HG03439 (cell line): Measurements from ENCODE around the gene LDLRAD2.
"Not testable (repeated sequence)": the region's sequence is repeated elsewhere in the genome, so short reads cannot be mapped to it uniquely, and the experiment has no call there.

Experiments used
- ATAC-seq: cut with Tn5 transposase; IDR thresholded peaks from one replicate; pipeline ENCODE4 v1.9.1; 2021; ENCODE audit warnings: mild to moderate bottlenecking, moderate library complexity; ENCODE audit not compliant: unreplicated experiment

LDLRAD2 gene, protein sequence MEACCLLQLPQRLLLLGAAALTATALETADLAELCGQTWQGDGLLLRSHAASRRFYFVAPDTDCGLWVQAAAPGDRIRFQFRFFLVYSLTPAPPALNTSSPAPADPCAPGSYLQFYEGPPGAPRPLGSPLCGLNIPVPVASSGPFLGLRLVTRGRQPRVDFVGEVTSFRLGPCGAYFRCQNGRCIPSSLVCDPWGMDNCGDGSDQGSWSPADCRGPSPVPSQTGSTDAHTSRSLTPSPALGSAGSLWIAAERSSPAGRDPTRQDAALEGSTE

DNA sequence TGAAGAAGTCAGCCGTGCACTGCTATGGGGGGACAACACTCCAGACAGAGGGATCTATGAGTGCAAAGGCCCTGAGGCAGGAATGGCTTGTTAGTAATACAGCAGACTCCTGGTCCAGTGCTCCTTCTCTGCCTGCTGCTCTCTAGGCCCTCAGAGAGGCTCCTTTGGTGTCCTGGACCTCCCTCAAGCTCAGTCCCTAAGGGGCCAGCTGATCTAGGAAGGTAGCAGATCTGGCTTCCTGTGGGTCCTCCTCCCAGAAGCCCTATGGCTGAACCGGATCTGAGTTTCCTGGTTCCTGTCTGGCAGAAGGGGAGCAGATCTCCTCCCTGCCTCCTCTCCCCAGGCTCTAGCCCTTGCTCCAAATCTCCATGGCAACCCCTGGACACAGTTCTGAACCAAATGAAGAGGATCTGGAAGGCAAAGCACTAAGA is at the start of gene LDLRAD2:
LDLRAD2 (plus strand) TSS at position 391 of the 431 bp plus-strand sequence. CDS start 187 bp downstream, outside the sequence.
- no peak for ATAC-seq

DNA sequence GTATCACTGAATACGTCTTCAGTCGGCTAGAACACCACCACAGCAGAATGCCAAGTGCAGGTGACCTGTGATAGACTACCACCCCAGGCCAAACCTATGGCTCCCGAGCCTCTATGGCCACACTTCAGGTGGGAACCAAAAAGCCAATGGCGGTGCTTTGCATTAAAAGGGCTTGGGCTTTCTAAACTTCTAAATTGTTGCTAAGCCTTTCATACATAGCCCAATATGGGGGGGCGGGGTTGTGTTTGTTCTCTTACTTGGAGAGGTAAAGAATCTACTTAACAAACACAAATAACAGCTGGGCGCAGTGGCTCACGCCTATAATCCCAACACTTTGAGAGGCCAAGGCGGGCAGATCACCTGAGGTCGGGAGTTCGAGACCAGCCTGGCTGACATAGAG is 48.8 kb upstream of the LDLRAD2 start:
- ATAC-seq = no peak

DNA sequence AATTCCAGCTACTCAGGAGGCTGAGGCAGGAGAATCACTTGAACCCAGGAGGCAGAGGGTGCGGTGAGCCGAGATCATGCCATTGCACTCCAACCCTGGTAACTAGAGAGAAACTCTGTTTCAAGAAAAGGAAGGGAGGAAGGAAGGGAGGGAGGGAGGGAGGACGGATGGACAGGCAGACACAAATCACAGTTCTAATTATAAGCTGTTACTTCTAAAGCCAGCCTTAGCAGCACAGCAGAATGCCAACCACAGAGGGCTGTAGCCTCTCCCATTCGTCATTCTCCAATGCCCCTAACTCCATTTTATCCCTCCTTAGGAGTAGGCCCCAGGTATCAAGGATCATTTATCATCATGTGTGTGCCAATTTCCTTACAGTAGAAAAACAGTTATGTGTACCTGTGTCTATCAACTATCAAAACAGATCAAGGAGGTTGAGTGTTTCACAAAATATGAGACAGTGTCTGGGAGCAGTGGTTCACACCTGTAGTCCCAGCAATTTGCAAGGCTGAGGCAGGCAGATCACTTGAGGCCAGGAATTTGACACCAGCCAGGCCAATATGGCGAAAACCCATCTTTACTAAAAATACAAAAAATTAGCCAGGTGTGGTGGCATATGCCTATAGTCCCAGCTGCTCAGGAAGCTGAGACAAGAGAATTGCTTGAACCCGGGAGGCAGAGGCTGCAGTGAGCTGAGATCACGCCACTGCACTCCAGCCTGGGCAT is 48.2 kb upstream of the LDLRAD2 start:
- ATAC-seq = no peak

DNA sequence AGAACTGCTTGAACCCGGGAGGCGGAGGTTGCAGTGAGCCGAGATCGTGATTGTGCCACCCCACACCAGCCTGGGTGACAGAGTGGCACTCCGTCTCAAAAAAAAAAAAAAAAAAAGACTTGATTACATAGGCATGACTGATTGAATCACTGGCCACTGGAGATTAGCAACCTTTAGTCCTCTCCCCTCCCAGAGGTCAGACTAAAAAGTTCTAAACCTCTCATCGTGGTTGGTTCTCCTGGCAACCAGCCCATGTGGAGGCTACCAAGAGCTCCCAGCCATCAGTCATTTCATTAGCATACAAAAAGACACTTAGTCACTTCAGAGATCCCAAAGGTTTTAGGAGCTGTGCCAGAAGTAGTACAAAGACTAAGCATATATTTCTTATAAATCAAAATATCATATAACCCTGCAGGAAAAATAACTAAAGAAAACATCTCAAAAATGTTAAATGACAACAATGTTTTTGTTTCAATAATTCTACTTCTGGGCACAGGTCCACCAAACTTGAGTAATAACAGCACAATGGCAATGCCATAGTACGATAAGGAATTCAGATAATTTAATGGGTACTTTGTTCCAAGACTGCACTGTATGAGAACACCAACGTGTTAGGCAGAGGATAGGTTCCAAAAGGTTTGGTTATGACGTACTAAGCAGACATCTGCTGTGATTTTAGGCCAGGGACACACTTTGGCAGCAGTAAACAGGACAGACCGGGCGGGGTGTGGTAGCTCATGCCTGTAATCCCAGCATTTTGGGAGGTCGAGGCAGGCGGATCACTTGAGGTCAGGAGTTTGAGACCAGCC is 47.2 kb upstream of the LDLRAD2 start:
- ATAC-seq = no peak

DNA sequence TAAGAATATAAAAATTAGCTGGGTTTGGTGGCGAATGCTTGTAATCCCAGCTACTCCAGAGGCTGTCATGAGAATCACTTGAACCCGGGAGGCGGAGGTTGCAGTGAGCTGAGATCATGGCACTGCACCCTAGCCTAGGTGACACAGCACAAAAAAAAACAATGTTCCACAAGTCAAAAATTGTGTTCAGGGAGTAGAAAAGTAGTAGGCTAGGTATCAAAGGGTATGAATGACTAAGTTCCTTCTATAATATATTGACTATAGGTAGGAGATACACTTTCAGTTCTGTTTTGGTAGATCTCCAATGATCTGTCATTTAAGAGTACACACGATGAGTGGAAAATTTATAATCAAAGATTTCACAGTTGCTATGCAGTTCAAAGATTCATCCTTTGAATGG is 45.9 kb upstream of the LDLRAD2 start:
- ATAC-seq = no peak

DNA sequence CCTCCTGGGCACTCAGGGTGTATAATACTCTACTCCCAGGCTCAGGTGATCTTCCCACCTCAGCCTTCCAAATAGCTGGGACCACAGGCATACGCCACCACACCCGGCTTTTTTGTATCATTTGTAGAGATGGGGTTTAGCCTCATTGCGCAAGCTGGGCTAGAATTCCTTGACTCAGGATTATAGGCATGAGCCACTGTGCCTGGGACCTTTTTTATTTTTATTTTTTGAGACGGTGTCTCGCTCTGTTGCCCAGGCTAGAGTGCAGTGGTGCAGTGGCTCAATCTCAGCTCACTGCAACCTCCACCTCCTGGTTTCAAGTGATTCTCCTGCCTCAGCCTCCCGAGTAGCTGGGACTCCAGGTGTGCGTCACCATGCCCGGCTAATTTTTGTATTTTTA is 45.0 kb upstream of the LDLRAD2 start:
- ATAC-seq = not testable (repeated sequence)

DNA sequence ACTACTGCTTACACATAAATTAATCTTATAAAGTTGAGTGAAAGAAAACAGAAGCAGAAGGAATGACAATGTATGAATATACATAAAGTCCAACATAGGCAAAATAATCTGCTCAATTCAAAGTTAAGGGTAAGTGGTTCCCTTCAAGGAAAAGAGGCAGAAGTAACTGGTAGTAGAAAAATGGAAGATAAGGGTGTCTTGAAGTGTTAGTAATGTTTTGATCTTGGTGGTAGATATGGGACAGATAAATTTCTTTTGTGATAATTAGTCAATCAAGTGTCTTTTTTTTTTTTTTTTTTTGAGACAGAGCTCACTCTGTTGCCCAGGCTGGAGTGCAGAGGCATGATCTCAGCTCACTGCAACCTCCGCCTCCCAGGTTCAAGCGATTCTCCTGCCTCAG is 41.9 kb upstream of the LDLRAD2 start:
- no peak for ATAC-seq

DNA sequence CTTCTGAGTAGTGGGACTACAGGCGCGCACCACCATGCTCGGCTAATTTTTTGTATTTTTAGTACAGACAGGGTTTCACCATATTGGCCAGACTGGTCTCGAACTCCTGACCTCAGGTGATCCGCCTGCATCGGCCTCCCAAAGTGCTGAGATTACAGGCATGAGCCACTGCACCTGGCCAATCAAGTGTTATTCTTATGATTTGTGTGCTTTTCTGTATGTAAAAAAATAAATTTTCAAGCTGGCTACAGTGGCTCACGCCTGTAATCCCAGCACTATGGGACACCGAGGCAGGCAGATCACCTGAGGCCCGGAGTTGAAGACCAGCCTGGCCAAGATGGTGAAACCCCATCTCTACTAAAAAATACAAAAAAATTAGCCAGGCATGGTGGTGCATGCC is 41.5 kb upstream of the LDLRAD2 start:
- ATAC-seq = not testable (repeated sequence)

DNA sequence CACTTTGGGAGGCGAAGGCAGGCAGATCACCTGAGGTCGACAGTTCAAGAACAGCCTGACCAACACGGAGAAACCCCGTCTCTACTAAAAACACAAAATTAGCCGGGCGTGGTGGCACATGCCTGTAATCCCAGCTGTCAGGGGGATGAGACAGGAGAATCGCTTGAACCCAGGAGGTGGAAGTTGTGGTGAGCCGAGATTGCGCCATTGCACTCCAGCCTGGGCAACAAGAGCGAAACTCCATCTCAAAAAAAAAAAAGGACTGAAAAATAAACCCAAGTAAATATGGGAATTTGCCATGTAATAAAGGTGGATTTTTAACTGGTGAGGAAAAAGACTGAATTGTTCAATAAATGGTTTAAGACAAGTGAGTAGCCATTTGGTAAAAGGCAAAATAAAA is 40.4 kb upstream of the LDLRAD2 start:
- ATAC-seq = not testable (repeated sequence)

DNA sequence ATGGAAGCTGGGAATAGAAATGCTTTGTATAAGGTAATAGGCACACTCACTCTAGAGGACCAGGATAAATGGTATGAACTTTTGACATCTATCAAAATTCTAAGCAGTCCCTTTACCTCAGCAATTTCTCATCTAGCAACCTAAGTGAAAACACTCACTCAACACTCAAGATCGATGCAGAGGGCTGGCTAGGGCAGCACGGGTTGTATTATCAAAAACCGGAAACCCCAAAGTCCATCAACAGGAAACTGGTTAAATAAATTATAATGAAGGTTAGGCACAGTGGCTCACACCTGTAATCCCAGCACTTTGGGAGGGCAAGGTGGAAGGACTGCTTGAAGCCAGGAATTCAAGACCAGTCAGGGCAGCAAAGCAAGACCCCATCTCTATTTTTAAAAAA is 38.5 kb upstream of the LDLRAD2 start:
- ATAC-seq = no peak

DNA sequence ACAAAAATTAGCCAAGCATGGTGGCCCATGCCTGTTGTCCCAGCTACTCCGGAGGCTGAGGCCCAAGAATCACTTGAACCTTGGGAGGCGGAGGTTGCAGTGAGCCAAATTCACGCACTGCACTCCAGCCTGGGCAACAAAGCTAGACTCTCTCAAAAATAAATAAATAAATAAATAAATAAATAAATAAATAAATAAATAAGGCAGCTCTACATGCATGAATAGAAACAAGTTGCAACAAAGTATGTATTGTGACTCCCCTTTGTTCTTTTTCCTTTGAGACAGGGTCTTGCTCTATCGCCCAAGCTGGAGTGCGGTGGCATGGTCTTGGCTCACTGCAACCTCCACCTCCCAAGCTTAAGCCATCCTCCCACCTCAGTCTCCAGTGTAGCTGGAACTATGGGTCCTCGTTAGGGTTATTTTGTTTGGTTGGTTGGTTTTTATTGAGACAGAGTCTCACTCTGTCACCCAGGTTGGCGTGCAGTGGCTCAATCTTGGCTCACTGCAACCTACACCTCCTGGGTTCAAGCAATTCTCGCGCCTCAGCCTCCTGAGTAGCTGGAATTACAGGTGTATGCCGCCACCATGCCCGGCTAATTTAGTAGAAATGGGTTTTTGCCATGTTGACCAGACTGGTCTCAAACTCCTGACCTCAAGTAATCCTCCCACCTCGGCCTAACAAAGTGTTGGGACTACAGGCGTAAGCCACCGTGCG is 37.1 kb upstream of the LDLRAD2 start:
- no peak for ATAC-seq

DNA sequence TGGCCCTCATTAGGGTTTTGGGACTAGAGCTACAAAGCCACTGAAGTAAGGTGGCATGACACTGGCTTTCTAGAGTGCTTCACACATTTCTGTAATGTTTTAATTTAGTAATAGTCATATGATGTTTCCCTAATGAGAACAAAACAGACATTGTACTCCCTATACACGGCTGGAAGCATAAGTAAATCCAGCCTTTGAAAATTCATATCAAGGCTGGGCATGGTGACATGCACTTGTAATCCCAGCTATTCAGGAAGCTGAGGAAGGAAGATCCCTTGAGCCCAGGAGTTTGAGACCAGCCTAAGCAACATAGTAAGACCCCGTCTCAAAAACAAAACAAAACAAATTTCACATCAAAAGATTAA is 36.5 kb upstream of the LDLRAD2 start:
- no peak for ATAC-seq

DNA sequence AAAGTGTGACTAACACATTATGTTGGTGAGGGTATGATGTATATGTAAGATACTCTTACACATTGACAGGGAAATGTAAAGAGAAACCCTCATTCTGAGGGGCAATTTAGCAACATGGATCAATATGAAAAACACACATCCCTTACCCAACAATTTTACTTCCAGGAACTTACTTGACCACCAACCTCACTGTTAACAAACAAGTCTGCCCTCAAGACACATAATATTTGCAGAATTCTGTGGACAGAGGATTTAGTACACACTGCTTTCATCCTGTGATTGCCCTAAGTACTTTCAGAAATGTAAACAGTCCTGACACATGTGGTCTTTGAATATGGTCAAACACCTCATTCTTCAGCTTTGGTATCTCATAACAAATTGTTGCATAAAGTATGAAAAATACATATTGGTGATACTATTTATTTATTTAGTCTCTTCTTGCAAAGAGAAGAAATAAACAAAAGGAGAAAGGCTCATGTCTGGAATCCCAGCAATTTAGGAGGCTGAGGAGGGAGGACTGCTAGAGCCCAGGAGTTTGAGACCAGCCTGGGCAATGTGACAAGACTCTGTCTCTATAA is 36.0 kb upstream of the LDLRAD2 start:
- no peak for ATAC-seq

DNA sequence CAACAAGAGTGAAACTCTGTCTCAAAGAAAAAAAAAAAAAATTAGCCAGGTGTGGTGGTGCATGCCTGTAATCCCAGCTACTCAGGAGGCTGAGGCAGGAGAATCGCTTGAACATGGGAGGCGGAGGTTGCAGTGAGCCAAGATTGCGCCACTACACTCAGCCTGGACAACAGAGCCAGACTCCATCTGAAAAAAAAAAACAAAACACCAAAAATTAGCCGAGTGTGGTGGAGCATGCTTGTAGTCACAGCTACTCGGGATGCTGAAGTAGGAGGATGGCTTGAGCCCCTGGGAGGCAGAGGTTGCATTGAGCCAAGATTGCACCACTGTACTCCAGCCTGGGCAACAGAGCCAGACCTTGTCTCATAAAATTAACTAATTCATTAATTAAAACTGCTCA is 35.1 kb upstream of the LDLRAD2 start:
- ATAC-seq = not testable (repeated sequence)

DNA sequence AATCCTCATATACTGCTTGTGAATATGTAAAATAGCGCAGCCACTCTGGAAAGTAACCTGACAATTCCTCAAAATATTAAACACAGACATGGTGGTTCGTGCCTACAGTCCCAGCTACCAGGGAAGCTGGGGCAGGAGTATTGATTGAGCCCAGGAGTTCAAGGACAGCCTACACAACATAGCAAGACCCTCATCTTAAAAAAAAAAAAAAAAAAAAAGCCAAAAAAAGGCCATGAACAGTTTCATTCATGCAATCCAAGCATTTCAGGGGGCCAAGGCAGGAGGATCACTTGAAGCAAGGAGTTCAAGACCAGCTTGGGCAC is 33.7 kb upstream of the LDLRAD2 start:
- ATAC-seq = no peak

DNA sequence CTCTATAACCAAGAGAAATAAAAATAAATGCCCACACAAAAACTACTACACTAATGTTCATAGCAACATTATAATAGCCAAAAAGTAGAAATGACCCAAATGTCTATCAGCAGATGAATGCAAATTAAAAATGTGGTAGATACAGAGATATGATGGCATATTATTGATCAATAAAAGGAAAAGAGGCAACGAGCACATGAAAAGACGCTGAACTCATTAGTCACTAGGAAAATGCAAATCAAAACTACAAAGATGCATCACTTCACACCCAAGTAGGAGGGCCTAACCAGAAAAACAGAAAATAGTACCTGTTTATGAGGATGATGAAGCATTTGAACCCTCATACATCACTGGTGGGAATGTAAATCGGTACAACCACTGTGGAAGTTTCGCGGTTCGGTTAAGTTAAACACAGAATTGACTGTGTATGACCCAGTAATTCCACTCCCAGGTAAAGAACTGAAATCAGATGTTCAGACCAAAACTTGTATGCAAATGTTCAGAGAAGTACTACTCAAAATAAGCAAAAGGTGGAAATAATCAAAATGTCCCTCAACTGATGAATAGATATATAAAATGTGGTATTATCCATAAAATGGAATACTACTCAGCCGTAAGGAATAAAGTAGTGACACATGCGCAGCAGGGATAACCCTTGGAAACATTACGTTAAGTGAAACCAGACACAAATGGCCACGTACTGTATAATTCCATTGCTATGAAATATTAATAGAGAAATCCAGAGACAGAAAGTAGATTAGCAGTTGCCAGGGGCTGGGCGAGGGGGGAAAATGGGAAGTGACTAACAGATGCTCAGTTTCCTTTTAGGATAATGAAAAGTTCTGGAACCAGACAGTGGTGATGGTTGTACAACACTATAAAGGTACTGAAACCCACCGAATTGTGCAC is 32.2 kb upstream of the LDLRAD2 start:
- ATAC-seq = peak; percentile 26

DNA sequence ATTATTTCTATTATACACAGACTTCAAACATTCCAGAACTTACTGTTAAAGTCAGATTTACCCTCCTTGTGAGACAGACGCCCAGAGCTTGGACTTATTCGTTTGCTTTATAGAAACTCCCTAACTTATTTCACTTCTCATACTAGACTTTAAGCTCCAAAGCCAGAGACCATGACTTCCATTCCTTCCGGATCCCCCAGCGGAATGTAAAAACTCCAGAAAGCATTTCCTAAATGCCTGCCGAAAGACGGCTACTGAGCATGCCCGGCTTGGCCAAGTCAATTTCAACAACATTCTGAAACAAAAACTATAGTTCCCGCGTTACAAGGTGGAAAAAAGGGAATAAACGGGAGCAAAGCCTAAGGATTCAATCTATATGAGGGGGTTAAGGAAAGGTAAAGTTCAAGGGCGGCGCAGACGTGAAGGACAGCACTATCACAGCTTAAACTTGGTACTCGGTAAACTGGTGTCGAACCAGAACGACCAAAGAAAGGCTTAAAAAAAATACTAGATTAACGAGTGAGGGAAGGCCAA is 30.2 kb upstream of the LDLRAD2 start:
- no peak for ATAC-seq

DNA sequence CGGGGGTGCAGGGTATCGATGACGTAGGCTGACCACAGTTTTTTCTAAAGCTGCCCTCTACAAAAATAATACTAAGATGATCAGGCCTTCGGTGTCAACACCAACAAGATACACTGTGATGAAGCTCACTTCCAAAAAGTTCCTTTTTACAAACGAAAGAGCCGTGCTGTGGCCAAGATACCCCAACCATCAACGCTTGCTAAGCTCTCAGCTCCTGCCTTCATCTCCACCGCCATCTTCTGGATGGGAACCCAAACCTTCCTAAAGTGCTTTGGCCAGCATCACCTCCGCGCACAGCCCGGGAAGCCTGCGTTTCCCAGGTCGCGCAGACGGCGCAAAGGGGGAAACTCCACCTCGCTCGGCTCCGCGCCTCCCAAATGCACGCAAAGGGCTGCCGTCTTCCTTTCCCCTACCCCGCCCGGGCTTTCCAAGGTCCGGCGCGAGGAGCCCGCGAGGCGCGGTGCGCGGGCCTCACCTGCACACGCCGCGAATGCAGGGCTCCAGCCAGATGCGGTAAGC is 29.7 kb upstream of the LDLRAD2 start:
- peak; percentile 26 for ATAC-seq
